ENCODE data around the gene RPS6KB1. TPM values are rescaled to one million over a fixed set of nuclear protein-coding genes. Genes with fewer than 3 reads are reported as not detected.
A peak's percentile ranks its signal among the peaks of the same experiment; 100 is the strongest.
"Not testable (repeated sequence)": the region's sequence is repeated elsewhere in the genome, so short reads cannot be mapped to it uniquely, and the experiment has no call there.

RPS6KB1 gene
- total RNA-seq, 4 donors from 2014 or later, result 30.6 to 56.3 (median 35.4) TPM

- DNase-seq (ENCODE audit: low spot score); ATAC-seq (ENCODE audit: low FRiP score): not testable (repeated sequence)
These were observed 47.8 kb downstream of the RPS6KB1 start for GRCh38 chr17:59940697-59941096.

DNA sequence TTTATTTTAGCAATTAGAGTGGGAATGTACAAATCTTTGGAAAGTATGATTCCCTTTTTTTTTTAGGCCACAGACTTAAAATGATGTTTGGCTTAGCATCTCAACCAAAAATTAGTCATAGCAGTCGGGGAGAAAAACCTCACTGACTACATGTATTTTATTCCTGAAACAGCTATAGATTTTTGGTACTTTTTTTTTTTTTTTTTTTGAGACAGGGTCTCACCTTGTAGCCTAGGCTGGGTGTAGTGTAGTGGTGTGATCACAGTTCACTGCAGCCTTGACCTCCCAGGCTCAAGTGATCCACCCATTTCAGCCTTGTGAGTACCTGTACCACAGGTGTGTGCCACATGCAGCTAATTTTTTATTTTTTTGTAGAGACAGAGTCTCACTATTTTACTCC lies 48.2 kb downstream of the RPS6KB1 start:
- TF ChIP-seq, protein P1, sequence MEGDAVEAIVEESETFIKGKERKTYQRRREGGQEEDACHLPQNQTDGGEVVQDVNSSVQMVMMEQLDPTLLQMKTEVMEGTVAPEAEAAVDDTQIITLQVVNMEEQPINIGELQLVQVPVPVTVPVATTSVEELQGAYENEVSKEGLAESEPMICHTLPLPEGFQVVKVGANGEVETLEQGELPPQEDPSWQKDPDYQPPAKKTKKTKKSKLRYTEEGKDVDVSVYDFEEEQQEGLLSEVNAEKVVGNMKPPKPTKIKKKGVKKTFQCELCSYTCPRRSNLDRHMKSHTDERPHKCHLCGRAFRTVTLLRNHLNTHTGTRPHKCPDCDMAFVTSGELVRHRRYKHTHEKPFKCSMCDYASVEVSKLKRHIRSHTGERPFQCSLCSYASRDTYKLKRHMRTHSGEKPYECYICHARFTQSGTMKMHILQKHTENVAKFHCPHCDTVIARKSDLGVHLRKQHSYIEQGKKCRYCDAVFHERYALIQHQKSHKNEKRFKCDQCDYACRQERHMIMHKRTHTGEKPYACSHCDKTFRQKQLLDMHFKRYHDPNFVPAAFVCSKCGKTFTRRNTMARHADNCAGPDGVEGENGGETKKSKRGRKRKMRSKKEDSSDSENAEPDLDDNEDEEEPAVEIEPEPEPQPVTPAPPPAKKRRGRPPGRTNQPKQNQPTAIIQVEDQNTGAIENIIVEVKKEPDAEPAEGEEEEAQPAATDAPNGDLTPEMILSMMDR (IDR thresholded peaks at IDR 0.05), result no peak
- DNase-seq (ENCODE audit: low spot score) (no peak), ATAC-seq (ENCODE audit: low FRiP score) (no peak)

GRCh38 chr17:59946433-59946832 lies 53.5 kb downstream of the RPS6KB1 start:
- ATAC-seq (ENCODE audit: low FRiP score); DNase-seq (ENCODE audit: low spot score): not testable (repeated sequence)

DNA sequence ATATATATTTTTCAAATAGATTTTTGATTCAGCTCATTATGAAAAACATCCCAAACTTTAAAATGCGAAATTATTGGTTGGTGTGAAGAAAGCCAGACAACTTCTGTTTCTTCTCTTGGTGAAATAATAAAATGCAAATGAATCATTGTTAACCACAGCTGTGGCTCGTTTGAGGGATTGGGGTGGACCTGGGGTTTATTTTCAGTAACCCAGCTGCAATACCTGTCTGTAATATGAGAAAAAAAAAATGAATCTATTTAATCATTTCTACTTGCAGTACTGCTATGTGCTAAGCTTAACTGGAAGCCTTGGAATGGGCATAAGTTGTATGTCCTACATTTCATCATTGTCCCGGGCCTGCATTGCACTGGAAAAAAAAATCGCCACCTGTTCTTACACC lies 54.4 kb downstream of the RPS6KB1 start:
- ATAC-seq (ENCODE audit: low FRiP score), result not testable (repeated sequence)

GRCh38 chr17:59950049-59950448 lies 57.1 kb downstream of the RPS6KB1 start:
- no peak for DNase-seq (ENCODE audit: low spot score)
- ATAC-seq (ENCODE audit: low FRiP score), result no peak
- TF ChIP-seq, protein P1 (IDR thresholded peaks at IDR 0.05), result no peak

More for the DNA sequence above, 54.4 kb downstream of the RPS6KB1 start:
- DNase-seq (ENCODE audit: low spot score), result not testable (repeated sequence)

DNA sequence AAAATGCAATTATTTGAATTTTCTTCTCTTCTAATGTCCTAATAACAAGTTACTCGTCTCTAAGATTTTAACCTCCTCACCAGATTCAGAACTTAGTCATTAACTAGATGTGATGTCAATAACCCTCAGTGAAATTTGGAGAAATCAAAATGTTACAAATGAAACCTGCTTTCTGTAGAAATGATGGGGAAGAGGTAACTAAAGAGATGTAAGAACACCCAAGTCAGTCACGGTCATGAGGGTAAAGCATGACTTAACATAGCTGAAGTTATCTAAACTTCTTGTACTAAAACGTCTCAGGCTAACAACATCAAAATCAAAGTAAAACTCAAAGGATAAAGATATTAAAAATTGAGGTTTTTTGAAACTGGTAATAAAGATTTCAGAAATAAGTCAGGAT lies 61.9 kb downstream of the RPS6KB1 start:
- DNase-seq (ENCODE audit: low spot score) (no peak), ATAC-seq (ENCODE audit: low FRiP score) (no peak)
- TF ChIP-seq, protein P1 (IDR thresholded peaks at IDR 0.05), result no peak

DNA sequence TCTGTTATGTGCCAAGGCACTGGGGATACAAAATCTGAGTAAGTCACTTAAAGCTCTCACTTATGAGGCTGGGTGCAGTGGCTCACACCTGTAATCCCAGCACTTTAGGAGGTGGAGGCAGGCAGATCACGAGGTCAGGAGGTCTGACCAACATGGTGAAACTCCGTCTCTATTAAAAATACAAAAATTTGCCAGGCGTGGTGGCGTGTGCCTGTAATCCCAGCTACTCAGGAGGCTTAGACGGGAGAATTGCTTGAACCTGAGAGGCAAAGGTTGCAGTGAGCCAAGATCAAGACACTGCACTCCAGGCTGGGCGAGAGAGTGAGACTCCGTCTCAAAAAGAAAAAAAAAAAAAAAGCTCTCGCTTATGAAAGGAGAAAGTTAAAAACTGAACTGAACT lies 66.7 kb downstream of the RPS6KB1 start:
- not testable (repeated sequence) for DNase-seq (ENCODE audit: low spot score); ATAC-seq (ENCODE audit: low FRiP score)

- no peak for ATAC-seq (ENCODE audit: low FRiP score)
- no peak for DNase-seq (ENCODE audit: low spot score)
- TF ChIP-seq, protein P1 (IDR thresholded peaks at IDR 0.05), result no peak
These were observed 69.9 kb downstream of the RPS6KB1 start for GRCh38 chr17:59962739-59963318.

- peak; percentile 26 for DNase-seq (ENCODE audit: low spot score)
- TF ChIP-seq, protein P1 (IDR thresholded peaks at IDR 0.05), result no peak
- ATAC-seq (ENCODE audit: low FRiP score), result peak; percentile 63
These were observed 71.0 kb downstream of the RPS6KB1 start for GRCh38 chr17:59963738-59964481.

All from omental fat pad (tissue), 4 donors.